ENCODE results near the gene MBP. TPM values are rescaled to one million over a fixed set of nuclear protein-coding genes. Genes with fewer than 3 reads are reported as not detected.
A peak's percentile ranks its signal among the peaks of the same experiment; 100 is the strongest.

Gene MBP
- total RNA-seq, 1 donor: 25.8 TPM

DNA sequence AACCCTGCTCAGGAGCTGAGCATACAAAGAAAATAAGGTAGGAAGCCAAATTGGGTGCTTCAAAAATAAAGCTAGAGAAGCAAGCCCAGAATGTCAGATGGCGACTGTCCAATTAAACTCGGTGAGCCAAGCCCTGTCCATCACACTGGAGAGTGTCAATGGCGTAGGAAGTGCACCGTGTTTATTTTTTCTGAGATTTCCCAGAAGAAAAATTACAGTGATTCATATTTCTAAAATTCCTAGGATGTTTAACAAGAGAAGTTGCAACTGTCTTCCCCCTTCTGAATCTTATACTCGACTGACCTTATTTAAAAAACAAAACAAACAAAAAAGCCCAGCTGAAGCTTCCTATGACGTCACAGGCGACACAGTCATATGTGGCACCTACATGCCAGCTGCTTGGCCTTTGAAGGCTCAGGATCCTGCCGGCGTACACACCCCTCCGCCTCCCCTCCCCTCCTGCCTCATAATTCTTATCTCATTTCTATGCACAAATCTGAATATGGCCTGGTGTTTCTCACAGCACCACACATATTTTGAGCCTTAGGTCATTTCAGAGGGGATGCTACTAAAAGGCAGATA is 60.8 kb downstream of the MBP start:
- H3K4me3 ChIP-seq (ENCODE audit: low read depth, low read length): no peak overlapping the region
- TF ChIP-seq, protein P1, sequence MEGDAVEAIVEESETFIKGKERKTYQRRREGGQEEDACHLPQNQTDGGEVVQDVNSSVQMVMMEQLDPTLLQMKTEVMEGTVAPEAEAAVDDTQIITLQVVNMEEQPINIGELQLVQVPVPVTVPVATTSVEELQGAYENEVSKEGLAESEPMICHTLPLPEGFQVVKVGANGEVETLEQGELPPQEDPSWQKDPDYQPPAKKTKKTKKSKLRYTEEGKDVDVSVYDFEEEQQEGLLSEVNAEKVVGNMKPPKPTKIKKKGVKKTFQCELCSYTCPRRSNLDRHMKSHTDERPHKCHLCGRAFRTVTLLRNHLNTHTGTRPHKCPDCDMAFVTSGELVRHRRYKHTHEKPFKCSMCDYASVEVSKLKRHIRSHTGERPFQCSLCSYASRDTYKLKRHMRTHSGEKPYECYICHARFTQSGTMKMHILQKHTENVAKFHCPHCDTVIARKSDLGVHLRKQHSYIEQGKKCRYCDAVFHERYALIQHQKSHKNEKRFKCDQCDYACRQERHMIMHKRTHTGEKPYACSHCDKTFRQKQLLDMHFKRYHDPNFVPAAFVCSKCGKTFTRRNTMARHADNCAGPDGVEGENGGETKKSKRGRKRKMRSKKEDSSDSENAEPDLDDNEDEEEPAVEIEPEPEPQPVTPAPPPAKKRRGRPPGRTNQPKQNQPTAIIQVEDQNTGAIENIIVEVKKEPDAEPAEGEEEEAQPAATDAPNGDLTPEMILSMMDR (IDR thresholded peaks at IDR 0.05; ENCODE audit: insufficient read depth, low read length): no peak
- peak; percentile 99 for DNase-seq (ENCODE audit: low read depth)

DNA sequence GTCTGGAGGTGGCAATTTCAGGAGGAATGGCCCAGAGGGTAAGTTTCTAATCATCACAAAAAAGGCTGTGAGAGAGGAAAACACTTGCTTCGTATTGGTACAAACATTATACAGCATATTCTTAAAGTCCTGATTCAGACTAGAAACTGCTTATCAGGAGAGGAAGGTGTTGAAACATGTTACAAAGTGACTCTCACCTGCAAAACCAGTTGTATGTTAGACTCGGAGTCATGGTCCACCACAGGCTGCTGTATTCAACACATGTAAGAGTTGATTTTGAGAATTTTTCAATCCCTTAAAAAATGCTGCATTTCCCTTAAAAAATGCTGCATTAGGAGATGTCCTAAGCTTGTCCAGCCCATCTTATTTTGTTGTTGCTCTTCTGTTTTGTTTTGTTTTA is 61.5 kb downstream of the MBP start:
- no peak overlapping the region for H3K4me3 ChIP-seq (ENCODE audit: low read depth, low read length)
- TF ChIP-seq, protein P1 (IDR thresholded peaks at IDR 0.05; ENCODE audit: insufficient read depth, low read length): no peak
- no peak for DNase-seq (ENCODE audit: low read depth)

DNA sequence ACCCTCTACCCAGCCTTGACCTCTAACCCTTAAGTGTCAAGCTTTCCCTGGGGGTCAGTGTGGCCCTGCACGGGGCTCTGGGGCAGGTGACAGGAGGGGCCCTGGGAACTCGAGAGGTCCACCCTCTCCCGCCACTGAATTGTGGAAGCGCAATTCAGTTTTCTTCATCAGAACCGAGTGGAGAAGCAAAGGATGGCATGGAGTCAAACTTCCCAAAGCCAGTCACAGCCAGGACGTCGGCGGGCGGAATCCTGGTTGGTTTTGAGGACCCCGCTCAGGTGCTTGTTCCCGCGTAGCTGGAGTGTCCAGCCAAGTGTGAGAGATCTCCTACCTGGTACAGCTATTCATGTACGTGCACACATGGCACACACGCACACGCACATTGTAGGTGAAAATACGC is 62.0 kb downstream of the MBP start:
- TF ChIP-seq, protein P1 (IDR thresholded peaks at IDR 0.05; ENCODE audit: insufficient read depth, low read length): no peak
- H3K4me3 ChIP-seq (ENCODE audit: low read depth, low read length): no peak overlapping the region
- DNase-seq (ENCODE audit: low read depth): no peak

DNA sequence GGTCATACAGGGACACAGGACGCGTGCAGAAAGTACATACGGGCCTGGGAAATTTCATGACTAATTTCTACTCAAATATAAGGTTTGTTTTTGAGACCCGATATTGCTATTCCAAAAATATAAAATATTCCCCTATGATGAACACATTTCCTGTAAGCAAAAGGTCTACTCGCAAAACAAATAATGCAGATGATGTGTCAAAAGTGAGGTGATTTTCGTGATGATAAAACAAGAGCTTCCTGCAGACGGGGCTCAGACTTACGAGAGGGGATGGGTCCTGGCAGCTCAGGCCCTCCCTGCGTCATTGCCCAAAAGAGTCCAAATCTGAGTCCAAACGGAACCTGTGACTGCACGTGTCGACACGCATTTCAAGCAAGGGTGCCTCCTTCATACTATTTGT is 62.7 kb downstream of the MBP start:
- TF ChIP-seq, protein P1 (IDR thresholded peaks at IDR 0.05; ENCODE audit: insufficient read depth, low read length): no peak
- DNase-seq (ENCODE audit: low read depth): no peak
- no peak overlapping the region for H3K4me3 ChIP-seq (ENCODE audit: low read depth, low read length)

DNA sequence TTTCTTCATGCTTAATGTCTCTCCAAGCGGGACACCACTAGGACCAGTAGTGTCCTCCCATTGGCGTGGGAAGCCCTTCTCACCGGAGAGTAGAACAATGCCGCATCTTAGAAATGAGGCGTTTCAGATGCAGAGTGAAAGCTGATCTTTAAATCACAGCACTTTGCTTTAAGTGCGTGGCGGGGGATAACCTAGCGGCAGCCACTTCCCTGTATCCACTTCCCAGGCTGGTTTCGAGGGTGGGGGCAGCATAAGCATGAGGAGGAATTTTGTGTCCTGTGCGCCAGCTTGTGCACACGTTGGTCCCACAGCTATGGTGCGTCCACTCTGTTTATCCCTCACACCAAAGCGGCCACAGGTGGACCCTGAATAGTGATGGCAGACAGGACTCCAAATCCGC is 63.1 kb downstream of the MBP start:
- TF ChIP-seq, protein P1 (IDR thresholded peaks at IDR 0.05; ENCODE audit: insufficient read depth, low read length): no peak
- H3K4me3 ChIP-seq (ENCODE audit: low read depth, low read length): no peak overlapping the region
- no peak for DNase-seq (ENCODE audit: low read depth)

DNA sequence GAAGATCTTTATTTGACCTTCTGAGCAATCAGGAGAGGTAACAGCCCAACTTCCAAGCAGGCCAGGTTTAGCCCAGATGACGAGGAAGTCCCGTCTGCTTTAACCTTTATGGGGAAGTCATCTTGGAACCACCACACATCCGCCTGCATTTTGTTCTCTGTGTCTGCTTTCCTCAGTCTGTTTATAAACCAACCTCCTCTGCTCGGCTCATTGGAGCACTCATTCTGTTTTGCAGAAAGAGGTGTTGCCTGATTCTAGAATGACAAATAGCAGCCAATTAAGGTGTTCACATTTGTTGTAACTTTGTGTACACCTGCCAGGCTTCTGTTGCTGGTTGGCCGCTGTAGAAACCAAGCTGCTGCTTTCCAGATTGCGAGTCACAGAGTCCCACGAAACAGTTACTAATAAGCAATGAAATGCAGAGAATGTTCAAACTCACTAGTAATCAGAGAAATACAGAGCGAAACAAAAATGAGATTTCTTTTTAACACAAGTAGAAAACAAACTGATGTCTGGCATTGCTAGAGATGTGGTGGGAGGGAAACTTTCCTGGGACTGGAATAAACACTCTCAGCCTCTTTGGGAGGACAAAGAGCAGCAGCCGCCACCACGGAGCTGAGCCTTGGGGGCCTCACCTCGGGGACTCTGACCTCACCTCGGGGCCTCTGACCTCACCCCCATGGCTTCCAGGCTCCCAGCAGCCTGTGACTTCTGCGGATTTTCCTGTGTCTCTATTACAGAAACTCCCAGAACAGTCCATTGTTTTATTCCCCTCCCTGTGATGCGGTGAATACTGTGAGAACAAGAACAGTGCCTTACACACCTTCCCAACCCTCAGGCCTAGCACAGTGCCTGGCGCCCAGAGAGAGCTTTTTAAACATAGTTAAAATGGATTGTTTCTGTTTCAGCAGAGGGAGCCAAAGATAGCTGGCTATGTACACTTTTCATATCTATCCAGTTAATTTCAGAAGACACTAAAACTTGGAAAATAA is 64.0 kb downstream of the MBP start:
- DNase-seq (ENCODE audit: low read depth): peak; percentile 74
- TF ChIP-seq, protein P1 (IDR thresholded peaks at IDR 0.05; ENCODE audit: insufficient read depth, low read length): peak; percentile 20
- H3K4me3 ChIP-seq (ENCODE audit: low read depth, low read length): no peak overlapping the region

Measured in fibroblast of the aortic adventitia (primary cell).